IPS DF 6.9 (cell line): ENCODE results near the gene MLXIPL.
"Not testable (repeated sequence)": the region's sequence is repeated elsewhere in the genome, so short reads cannot be mapped to it uniquely, and the experiment has no call there.

Experiments
- DNase-seq: peaks from one replicate; pipeline ENCODE4 v3.0.0-alpha.2; 2013; ENCODE audit warnings: low read depth, low spot score
- H3K27ac ChIP-seq: one replicate; pipeline ENCODE4 v1.5.1; 2013; ENCODE audit warnings: low read length, control low read depth
- H3K27me3 ChIP-seq: 2 replicates; pipeline ENCODE4 v1.6.1; 2013; ENCODE audit warnings: mild to moderate bottlenecking, low read length; ENCODE audit not compliant: control insufficient read depth, insufficient read depth
- H3K36me3 ChIP-seq: 2 replicates; pipeline ENCODE4 v1.6.1; 2013; ENCODE audit warnings: low read length; ENCODE audit not compliant: control insufficient read depth, insufficient read depth
- H3K4me1 ChIP-seq: 2 replicates; pipeline ENCODE4 v1.6.1; 2013; ENCODE audit warnings: low read length; ENCODE audit not compliant: control insufficient read depth, insufficient read depth
- H3K4me3 ChIP-seq: 2 replicates; pipeline ENCODE4 v1.5.1; 2013; ENCODE audit warnings: mild to moderate bottlenecking, low read length
- H3K9me3 ChIP-seq: 2 replicates; pipeline ENCODE4 v1.6.1; 2013; ENCODE audit warnings: low read length, inconsistent platforms; ENCODE audit not compliant: control insufficient read depth, insufficient read depth
- WGBS: extraction: QIAGEN DNeasy Blood & Tissue Kit; methylation state at CpG from one replicate; pipeline ENCODE4 v1.1.7; 2013; ENCODE audit warnings: mixed read lengths, missing lambda C conversion rate; ENCODE audit not compliant: insufficient read length, insufficient coverage; 5-methylcytosine and 5-hydroxymethylcytosine counted together

The MLXIPL gene

DNA sequence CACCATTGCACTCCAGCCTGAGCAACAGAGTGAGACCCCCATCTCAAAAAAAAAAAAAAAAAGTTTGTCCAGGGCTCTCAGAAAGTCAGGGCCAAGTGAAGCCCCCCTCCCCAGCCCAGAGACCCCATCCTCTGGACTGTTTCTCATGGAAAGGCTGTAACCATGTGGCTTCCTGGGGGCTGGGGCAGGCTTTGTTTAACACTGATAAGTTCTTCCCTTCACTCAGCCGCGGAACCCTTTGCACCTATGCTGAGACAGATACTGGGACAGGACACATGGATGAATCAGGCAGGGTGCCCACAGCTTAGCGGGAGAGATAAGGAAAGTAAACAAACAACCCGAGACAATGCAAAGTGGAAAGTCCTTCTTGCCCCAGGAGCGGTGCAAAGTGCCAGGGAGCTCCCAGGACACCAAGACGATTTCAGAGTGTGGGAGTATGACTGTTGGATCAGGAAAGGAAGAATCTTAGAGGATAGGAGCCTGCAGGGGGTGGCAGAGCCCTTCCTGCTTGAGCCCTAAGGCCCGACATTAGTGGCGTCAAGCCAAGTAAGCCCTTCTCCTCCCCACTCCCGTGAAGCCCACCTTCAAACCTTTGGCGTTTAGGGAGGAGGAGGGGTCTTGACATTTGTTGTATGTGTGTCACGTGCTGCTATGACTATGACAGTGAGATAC is 11.6 kb downstream of the MLXIPL start:
- no peaks in the 10 kb centered on the region for H3K36me3 ChIP-seq
- H3K27ac ChIP-seq, result no peak overlapping the region
- no CpG with 5 or more reads among the region's 11 CpGs for WGBS
- H3K27me3 ChIP-seq, result no peaks in the 10 kb centered on the region
- H3K4me1 ChIP-seq, result no peaks in the 10 kb centered on the region
- no peak for DNase-seq
- H3K9me3 ChIP-seq, result no peaks in the 10 kb centered on the region
- H3K4me3 ChIP-seq, result no peak overlapping the region

DNA sequence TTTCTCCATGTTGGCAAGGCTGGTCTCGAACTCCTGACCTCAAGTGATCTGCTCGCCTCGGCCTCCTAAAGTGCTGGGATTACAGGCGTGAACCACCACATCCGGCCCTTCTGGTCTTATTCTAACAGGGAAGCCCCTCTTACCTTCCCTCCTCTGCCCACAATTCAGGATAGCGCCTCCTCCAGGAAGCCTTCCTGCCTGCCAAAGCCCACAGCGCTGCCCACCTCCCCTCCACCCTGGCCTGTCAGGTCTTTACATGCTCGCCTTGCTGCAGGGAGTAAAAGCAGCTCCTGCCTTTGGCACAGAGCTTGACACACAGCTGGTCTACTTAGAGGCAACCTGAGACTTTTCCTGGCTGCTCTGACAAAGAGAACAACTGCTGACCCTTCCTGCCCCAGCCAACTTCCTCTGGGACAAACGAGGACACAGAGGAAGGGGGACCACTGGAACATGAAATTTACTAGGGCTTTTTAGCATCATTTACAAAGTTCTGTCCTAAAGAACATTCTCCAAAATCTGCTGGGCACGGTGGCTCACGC is 13.2 kb downstream of the MLXIPL start:
- no peaks in the 10 kb centered on the region for H3K9me3 ChIP-seq
- no peak overlapping the region for H3K4me3 ChIP-seq
- no peaks in the 10 kb centered on the region for H3K36me3 ChIP-seq
- DNase-seq, result no peak
- H3K27ac ChIP-seq, result no peak overlapping the region
- no peaks in the 10 kb centered on the region for H3K4me1 ChIP-seq
- H3K27me3 ChIP-seq, result no peaks in the 10 kb centered on the region
- WGBS, result no CpG with 5 or more reads among the region's 11 CpGs

DNA sequence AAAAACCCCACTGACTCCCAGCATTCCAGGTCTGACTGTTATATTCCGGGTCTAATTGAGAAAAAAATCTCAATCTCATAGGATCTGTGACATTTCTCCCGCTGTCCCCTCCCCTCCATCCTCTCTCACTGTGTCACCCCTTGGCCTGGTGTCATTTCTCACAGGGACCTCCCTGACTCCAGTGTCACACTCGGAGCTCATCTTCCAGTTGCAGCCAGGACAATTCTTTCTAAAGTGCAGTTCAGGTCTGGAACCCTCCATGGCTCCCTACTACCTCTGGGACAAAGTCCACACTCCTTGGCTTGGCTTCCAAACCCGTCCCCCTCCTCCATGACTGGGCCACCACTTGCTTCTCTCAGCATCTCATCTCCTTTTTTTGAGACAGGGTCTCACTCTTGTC is 14.2 kb downstream of the MLXIPL start:
- no peak for DNase-seq
- Histone ChIP-seq H3K4me3 (no peak overlapping the region), H3K9me3 (no peaks in the 10 kb centered on the region), H3K27ac (no peak overlapping the region), H3K36me3 (no peaks in the 10 kb centered on the region), H3K4me1 (no peaks in the 10 kb centered on the region), H3K27me3 (no peaks in the 10 kb centered on the region)
- WGBS, result no CpG with 5 or more reads among the region's 4 CpGs

DNA sequence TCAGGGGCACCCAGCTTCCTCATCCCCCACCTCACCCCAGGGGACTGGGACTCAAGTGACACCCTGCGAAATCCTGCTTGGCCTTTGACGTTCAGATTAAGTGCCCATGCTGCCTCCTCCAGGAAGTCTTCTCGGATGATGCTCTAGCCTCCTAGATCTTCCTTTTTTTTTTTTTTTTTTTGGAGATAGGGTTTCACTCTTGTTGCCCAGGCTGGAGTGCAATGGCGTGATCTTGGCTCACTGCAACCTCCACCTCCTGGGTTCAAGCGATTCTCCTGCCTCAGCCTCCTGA is 16.7 kb downstream of the MLXIPL start:
- H3K27me3 ChIP-seq, H3K36me3 ChIP-seq, H3K27ac ChIP-seq, DNase-seq, H3K9me3 ChIP-seq, H3K4me1 ChIP-seq: not testable (repeated sequence)
- 0 out of 2 replicates have a peak overlapping the region, but pooled peaks have one; percentile 3 for H3K4me3 ChIP-seq
- no CpG with 5 or more reads among the region's 5 CpGs for WGBS

DNA sequence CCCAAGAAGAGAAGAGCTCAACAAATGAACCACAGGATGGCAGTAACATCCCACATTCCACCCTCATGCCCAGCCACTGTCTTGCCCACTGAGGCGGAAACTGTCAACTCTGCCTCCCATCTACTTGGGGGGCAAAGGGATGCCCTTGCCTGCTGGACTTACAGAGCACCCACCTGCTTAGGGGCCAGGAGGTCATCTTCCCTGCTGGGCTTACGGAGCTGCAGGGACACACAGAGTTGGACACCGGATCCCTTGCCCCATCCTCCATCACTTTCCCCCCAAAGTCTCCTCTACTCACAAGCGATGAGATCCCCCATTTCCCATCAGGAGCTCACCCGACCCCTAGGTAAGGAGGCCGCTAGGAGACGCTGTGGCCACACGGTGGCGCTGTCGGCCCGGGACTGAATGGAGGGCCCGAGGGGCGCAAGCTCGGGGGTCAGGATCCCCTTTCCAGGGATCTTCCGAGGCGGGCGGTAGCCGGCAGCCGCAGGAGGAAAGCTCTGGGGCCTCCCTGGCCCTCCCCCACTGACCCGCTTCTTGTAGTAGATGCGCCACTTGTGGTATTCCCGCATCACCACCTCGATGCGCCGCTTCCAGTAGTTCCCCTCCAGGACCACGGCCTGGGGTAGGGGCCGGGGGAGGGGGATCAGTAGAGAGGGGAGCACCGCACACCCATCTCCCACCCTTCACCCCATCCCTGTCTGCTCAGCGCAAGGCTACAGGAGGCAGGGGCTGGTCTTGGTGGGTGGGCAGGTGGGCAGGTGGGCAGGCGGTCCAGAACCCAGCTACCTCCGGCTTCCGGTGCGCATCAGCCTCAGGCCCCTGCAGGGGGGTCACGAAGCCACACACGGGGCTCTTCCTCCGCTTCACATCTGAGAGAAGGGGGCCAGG is 17.3 kb downstream of the MLXIPL start:
- Histone ChIP-seq H3K4me1 (0 out of 2 replicates have a peak, but pooled peaks cover 1% of the 10 kb centered on the region), H3K9me3 (no peaks in the 10 kb centered on the region), H3K4me3 (peak overlapping the region; percentile 3; the same call in 1 of the 2 replicates), H3K36me3 (no peaks in the 10 kb centered on the region), H3K27ac (no peak overlapping the region), H3K27me3 (no peaks in the 10 kb centered on the region)
- WGBS, result no CpG with 5 or more reads among the region's 36 CpGs
- no peak for DNase-seq

DNA sequence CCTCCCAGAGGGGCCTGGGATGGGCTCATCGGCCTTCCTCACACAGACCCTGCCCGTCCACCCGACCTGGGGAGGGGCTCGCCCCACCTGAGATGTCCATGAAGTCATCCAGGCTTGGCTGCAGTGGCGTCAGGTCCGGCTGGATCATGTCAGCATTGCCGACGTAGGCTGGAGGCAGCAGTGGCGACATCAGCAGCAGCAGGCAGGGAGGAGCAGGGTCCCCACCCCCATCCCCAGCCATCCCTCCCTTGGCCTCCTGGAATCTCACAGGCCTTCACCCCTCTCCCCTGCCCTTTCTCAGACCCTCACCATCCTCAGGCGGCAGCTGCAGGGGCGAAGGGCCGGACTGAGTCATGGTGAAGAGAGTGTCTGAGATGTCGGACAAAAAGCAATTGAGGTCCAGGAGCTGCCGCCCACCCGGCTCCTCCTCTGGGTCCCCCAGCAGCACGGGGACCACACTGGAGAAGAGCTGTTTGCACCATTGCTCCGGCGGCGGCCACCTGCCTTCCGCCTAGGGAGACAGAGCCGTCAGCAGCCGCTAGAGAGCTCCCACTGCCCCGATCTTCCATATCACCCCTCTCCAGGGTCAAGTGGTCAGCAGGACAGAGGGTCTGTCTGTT is 18.6 kb downstream of the MLXIPL start:
- DNase-seq, result no peak
- Histone ChIP-seq H3K9me3 (no peaks in the 10 kb centered on the region), H3K27ac (no peak overlapping the region), H3K36me3 (no peaks in the 10 kb centered on the region), H3K4me3 (no peak overlapping the region), H3K27me3 (no peaks in the 10 kb centered on the region), H3K4me1 (0 out of 2 replicates have a peak, but pooled peaks cover 1% of the 10 kb centered on the region)
- WGBS, result no CpG with 5 or more reads among the region's 23 CpGs

DNA sequence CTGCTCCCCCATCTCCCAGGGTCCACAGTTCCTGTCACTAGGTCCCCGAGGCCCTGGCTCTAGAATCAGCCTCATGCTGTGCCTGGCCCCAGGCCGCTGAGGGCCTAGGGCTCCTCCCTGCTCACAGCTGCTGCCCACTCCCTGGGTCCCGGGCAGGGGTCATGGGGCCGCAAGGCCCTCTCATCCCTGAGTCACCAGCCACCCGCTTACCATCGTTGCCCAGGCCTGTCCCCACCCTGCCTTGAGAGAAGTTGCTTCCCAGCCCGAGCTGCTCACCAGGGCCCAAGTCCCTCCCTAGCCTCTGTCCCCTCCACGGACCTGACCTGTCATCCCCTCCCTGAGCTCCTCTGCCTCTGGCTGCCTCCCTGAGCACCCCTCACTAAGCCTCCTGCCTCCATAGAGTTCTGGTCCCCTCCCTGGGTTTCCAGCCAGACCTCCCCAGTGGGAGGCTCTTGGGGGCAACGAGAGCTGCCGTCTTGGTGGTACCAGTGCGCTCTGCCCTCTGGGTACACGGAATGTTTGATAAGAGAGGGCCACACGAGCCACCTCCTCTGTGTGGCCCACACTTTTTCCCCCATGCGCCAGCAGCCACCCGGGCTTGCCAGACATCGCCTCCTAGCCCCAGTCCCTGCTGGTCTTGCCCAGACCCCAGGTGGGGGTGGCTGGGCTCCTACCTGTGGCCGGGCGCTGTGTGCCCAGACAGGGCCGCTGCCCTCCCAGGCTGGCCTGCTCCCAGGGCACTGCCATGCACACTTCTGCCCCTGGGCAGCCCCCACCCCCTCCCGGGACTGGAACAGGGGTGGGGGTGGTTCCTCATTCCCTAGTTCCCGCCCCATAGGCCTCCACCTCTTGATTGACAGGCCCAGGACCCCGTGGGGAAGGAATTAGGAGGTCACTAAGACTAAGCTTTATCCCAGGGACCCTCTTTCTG is 21.3 kb downstream of the MLXIPL start:
- H3K9me3 ChIP-seq, result no peaks in the 10 kb centered on the region
- H3K27ac ChIP-seq, result no peak overlapping the region
- H3K4me3 ChIP-seq, result no peak overlapping the region
- H3K4me1 ChIP-seq, result 0 out of 2 replicates have a peak, but pooled peaks cover 1% of the 10 kb centered on the region
- DNase-seq, result no peak
- no CpG with 5 or more reads among the region's 22 CpGs for WGBS
- H3K27me3 ChIP-seq, result no peaks in the 10 kb centered on the region
- H3K36me3 ChIP-seq, result no peaks in the 10 kb centered on the region

DNA sequence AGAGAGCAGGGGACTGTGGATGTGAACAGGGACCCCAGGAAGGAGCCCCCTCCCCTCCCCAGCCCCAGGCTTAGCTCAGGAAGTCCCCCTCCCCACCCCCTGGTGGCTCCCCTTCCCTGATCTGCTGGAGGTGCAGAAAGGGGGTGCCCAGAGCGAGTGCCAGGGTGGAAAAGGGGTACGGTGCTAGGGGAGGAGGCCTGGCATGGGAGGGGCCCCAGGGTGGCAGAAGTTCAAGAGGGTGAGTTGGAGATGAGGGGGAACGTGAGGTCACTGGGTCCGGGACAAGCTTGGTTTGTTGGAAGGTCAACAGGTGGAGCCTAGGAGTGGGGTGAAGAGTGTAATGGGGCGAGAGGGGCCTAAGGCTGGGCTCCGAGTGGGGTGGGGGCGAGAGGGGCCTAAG is 24.4 kb downstream of the MLXIPL start:
- WGBS, result no CpG with 5 or more reads among the region's 7 CpGs
- DNase-seq, result no peak
- Histone ChIP-seq H3K36me3 (no peaks in the 10 kb centered on the region), H3K4me3 (no peak overlapping the region), H3K27ac (no peak overlapping the region), H3K27me3 (no peaks in the 10 kb centered on the region), H3K4me1 (peaks cover 3% of the 10 kb centered on the region; the same call in 1 of the 2 replicates), H3K9me3 (no peaks in the 10 kb centered on the region)

DNA sequence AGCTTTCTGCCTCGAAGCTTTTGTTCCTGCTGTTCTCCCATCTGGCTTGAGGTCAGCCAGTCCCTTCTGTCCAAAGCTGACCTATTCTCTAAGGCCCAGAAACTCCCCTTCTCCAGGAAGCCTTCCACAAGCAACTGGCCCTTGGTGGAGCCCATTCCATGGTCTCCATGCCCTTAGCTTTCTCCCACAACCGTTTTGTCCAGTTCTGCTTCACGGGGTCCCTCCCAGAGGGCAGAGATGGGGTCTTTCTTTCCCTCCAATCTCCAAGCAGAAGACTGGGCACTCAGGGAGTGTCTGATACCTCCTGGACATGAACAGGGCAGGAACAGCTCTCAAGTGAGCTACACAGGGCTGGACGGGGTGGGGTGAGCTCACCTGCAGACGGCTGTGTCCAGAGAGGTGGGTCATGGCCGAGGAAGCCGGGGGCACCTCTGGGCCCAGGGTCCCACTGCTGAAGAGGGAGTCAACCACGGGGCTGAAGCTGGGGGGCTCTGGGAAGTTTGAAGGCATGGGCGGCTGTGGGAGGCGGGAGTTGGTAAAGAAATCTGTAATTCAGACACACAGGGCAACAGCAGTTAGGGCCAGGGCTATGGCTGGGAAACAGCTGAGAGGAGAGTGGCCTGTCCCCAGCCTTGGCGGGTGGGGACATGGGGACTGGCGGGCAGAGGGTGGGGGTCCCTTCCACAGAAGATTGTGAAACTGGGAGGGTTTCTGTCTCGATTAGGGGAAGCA is 25.0 kb downstream of the MLXIPL start:
- no peaks in the 10 kb centered on the region for H3K27me3 ChIP-seq
- whole genome bisulfite sequencing, result no CpG with 5 or more reads among the region's 13 CpGs
- H3K4me3 ChIP-seq, result no peak overlapping the region

More for the DNA sequence above, 25.0 kb downstream of the MLXIPL start:
- Histone ChIP-seq H3K4me1 (peaks cover 3% of the 10 kb centered on the region; the same call in 1 of the 2 replicates), H3K27ac (no peak overlapping the region), H3K36me3 (no peaks in the 10 kb centered on the region), H3K9me3 (no peaks in the 10 kb centered on the region)
- DNase-seq, result no peak
